ENCODE results near the gene RANBP3.

Gene RANBP3

DNA sequence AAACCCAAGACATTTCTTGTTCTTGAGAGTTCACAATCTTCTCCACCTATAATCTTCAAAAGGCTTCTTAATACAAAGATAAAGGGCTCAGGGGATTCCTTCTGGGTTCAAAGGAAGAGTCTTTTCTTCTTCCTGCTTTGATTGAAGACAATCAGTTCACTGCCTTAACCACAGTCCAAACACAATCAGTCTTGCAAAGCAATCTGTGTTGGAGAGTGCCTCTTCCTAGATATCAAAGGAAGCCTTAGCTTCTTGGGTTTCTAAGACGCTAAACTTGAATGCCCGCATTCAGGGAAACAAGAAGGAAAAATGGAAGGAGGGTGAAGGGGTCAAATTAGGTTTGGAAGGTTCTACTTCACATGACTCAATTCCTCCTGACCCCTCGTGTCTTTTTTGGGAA is 27.2 kb downstream of the RANBP3 start:
- DNase-seq (ENCODE audit: low spot score), result no peak

DNA sequence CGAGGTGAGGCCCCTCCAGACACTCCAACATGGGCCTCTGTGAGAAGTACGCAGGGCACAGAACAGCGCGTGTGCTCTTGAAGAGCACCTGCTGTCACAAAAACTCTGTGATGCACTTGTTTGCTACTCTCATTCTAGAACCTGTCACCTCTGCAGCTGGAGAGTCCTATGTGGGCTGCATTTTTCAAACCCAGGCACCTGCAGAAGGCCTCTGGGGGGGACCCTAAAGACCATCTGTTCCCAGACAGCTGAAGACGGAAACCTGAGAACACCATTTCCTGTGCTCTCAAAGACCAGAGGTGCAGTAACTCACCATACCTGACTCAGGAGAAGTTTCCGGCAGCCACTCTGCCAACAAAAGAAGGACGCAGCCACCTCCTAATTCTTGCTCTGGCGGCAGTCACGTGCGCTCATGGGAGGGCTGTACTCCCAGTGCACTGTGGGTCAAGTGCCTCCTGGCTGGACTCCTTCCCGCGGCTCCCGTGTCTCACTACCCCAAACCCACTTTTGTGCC is 28.1 kb downstream of the RANBP3 start:
- DNase-seq (ENCODE audit: low spot score), result peak; percentile 71

DNA sequence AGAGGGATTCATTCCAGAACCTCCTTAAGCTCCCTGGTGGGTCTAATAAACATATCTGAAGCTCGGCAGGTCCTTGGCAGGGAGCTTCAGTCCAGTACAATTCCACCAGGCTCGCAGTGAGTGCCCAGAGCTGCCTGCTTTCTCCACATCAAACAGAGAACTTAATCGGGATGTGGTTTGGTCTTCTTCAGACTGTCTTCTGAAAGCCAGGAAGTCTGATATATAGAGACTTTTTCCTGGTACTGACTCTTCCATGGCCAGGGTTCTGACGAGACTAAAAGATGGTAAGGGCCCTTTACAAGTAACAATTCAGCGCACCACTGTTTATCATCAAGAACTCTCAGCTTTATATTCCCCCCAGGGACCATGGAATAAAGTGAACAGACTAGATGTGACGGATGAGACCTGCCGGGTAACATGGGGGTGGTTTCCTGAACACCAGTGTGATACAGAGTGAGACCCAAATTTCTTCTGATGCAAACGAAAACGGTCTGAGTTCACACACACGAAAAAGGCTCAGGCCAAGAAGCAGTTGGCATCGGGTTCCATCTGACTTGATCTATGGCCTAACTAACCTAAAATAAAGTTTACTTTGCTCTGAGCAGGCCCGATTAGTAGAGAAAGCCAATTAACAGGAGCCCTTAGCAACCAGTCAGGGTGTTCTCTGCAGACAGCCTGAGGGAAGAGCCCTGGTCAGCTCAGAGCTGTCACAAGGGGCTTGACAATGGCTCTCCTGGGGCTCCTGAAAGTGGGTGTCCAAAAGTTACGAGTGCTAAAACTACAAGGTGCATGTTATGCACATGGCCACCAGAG is 29.0 kb downstream of the RANBP3 start:
- no peak for DNase-seq (ENCODE audit: low spot score)

DNA sequence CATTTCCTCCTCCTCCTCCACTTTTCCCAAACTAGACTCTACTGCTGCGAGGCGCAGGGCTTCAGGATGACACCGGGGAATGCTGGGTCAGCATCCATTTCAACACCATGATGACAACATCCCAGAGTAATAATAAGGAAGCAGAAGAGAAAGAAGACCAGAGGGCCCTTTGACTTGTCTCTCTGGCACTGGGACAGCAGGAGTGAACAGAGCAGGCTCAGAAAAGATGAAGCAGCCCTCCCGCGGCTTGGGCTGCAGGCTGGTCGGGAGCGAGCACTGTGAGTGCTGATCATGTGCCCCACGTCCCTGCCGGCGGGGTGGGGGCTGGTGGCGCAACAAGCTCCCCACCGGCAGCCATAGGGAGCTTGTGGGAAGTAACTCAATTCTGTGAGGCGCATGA is 30.5 kb downstream of the RANBP3 start:
- no peak for DNase-seq (ENCODE audit: low spot score)

DNA sequence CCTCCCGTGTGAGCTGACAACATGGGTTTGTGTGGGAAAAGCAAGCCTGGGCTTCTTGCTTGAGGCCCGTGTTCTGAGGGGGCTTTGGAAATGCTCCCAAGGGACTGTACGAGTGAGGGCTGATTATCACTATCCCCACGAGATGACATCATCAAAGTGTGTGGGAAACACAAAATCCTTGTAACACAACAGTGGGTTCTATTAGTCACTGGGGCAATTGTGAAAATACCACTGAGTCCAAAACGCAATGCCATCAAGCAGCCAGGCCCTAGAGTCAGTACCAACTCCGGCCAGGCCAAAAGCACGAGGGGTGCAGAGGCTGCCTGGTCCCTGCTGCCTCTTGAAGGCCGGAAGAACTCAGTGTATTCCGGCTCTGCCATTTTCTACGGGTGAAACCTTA is 34.3 kb downstream of the RANBP3 start:
- no peak for DNase-seq (ENCODE audit: low spot score)

DNA sequence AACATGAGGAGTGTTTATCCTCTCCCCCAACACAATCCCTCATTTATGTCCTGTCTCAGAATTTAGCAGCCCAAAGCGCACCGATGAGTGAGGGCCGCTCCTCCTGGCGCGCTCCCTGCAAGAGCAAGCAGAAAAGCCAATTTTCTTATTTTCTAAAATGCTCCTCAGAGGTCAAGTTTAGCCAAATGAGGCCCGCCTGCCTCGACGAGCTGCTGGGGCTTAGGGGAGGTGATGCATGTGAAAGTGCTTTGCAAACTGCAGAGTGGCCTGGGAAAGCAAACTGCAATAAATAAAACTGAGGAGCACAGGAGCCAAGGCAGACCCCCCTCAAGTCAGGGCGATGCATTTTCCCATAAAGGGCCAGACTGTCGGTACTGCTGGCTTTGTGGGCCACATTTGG is 34.9 kb downstream of the RANBP3 start:
- DNase-seq (ENCODE audit: low spot score), result no peak

DNA sequence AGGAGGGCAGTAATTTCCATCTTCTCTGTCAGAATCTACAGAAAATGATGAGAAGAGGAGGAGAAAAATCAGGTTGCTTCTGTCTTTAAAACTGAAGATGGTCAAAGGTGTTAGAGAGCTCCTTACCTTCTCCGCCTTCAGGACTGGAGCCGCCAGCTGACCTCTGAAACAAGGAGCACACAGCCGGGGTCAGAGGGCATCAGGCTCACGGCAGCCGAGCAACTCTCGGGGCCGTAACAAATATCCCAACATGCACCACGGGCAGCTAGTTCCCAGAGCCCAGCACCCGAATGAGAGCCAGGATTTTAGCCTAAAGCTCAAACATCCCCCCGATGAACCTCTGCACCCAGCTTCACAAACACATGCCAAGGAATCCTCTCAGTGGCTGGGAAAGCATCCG is 36.3 kb downstream of the RANBP3 start:
- no peak for DNase-seq (ENCODE audit: low spot score)

DNA sequence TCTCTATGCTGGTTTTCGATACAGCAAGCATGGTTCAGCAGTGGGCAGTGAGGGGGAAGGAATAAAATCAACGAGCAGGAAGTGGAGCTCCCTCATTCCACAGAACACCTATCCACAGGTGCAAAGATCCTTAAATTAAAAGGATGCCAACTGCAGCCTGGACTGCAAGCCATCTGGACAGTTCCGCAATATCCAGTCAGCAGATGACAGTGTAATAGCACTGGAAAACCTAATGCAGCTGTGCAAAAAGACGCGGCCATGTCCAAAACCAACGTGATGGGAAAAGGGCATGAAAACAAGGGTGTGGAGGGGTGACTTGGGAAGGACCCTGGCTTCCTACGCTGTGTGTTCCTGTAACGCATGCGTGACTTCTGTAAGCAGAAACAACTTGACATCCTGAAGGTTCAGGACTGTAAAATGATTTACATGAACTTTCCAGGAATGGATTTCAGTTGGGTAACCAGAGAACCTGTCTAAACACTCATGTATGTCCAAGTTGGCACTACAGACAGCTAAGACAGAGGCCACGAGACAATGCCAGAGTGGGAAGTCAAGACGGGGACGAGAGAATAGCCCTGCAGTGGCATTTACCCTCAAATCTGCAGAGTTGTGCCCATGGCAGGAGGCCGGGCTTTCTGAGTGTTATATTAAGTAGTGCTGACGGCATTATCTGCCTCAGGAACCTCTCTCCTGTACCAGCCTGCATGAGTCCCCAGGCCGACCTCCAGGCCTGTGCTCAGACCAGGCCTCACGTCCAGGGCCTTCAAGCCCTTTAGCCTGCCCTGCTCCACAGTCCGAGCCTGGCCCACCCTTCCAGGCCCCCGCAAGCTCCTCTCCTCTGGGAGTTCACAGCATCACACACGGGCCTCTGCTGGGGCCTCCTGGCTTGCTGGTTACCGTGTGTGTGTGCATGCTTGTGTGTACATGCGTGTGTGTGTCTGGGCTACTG is 37.4 kb downstream of the RANBP3 start:
- no peak for DNase-seq (ENCODE audit: low spot score)

DNA sequence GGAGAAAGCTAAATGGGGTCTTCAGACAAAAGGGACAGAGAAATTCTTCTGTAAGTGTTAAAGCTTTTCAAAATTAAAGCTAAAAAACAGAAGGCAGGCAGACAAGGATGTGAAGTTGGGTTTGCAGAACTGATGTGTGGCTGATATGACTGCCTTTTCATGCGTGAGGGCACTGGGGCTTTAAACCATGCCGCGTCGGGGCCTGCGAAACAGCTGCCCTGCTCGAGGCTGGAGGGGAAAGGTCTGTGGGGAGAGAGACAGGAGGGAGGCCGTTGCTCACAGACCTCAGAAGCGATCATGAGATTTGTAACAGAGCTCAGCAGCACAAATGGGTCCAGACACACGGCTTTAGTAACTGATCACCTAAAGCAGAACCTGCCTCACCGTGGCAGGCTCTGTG is 40.4 kb downstream of the RANBP3 start:
- DNase-seq (ENCODE audit: low spot score), result no peak

DNA sequence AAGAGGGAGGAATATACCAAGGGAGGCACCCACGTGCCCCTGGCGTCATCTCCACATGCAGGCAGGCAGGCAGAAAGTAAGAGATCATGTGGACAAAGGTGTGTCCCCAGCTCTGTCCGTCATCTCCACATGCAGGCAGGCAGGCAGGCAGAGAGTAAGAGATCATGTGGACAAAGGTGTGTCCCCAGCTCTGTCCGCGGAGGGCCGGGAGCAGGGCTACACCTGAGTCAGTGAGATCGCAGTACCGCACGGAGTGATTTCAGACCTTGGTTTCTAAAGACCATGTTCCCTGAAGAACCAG is 41.7 kb downstream of the RANBP3 start:
- DNase-seq (ENCODE audit: low spot score), result no peak

DNA sequence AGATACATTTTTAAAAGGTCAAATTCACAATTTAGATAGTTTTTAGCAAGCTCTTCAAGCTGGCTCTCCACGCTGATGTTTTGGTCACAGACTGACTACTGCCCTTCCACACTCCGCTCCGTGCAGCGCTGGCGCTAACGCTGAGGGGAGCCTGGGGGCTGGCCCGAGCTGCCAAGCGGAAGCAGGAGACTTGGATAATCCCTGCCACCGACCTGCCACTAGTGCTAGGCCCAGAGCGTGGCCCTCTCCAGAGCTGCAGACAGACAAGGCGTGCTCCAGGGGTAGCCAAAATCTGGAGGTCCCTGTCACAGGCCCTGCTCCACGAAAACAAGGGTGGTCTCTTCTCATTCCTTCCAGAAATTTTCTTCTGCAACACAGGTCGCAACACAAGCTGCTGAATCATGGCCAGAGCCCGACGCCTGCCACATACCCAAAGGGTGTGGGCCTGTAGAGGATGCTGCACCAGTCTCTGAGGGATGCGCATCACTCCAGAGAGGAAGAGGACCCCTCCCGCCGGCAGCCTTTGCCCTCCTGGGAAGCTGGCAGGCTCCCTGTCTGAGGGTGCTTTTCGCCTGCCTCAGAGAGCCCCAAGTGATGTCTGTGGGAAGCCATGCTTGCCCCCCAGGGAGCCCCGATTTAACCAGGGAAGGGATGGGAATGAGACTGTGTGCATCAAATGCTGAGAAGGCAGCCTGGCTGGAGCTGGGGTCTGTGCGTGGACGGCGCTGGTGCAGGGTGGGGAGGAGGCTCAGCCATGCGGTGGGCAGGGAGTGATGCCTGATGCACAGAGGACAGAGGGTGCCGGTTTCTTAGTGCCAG is 42.3 kb downstream of the RANBP3 start:
- no peak for DNase-seq (ENCODE audit: low spot score)

DNA sequence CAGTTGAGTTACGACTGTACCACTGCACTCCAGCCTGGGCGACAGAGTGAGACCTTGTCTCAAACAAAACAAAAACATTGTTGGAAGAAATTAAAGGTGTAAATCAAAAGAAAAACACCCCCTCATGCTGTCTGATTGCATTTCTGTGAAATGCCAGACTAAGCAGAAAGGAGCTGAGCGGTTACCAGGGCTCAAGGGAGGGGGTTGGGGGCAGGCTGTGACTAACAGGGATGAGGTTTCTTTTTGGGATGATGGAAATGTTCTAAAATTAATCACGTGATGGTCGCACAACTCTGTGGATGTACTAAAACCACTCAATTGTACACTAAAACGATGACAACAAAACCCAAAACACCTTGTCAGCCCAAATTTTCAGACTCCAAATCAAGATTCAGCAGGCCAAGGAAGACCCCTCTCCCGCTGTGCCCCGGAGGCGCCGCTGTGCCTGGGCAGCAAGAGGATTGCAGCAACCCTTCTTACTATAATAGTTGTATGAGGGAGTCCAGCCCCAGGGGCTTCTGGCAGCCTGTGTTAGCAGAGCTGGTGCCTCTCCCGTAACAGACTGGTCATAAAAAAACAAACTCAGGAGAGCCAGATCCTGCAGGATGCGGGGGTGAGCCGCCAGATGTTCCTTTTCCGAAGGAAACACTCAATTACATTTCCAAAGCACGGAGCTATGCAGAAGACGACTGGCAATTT is 43.0 kb downstream of the RANBP3 start:
- no peak for DNase-seq (ENCODE audit: low spot score)

DNA sequence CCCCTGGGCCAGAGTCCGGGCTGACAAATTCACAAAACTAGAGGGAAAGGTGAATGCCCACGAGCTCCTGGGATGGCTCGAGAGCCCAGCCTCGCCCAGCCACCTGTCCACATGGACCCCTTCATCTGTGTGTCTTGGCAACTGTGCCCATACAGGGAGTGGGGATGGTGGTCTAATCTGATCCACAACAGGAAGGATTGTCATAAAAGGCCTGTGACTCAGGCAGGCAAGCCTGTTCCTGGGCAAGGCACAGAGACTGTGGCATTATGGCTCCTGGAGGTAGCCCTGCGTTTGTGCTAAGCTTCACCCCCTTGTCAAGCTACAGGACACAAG is 43.9 kb downstream of the RANBP3 start:
- no peak for DNase-seq (ENCODE audit: low spot score)

DNA sequence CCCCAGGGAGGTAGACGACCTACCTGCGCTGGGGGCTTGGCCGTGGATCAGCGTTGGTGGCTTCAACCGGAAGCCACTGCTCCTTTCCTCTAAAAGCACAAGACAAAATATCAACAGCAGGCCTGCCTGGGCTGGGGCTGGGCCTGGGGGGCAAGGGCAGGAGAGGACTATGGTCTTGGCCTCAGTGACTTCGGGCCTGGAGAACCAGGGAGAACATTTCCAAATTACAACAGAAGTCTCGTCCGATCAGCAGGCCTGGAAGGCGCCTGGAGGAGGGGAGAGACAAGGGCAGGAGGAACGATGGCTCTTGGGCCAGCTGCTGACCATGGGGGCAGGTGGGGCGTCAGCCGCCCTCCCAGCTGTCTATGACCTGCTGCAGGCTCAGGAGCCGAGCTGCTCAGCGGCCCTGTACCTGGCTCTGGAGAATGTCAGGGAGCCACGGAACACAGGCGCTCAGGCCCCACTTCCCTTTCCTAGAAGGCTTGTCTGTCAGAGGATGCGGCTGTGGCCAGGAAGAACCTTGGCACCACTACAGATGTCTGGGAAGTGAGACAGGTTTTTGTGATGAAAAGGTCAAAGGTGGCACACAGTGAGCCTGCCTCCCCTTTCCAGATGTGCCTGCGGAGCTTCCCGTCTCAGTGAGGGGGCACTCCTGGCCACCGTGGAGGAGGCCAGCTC is 44.4 kb downstream of the RANBP3 start:
- no peak for DNase-seq (ENCODE audit: low spot score)

DNA sequence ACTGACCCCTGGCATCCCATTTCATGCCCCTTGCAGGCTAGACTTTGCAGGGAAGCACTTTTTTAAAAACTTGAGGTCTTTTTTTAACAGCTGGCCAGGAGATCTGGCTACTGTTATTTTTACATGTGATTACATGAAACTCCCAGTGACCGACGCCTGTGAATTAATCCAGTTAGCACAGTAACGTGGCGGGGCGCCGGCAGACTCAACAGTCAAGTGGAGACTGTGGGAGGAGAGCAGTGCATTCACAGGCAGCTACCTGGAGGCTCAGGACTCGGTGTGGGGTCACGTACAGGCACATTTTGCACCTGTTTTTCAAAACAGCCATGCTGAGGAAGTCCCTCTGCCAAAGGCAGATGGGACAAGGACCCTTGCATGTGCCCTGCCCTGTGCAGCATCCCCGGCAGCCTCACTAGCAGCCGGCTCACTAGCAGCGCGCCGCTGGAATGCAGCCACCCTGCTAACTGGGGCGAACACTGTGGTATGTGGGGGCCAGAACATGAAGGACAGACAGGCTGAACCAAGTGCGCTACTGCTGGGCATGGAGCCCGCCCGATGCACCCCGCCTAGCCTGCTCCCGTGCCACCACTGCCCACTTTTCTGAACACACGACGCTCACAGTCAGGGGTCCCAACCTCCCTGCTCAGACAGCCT is 45.2 kb downstream of the RANBP3 start:
- no peak for DNase-seq (ENCODE audit: low spot score)

DNA sequence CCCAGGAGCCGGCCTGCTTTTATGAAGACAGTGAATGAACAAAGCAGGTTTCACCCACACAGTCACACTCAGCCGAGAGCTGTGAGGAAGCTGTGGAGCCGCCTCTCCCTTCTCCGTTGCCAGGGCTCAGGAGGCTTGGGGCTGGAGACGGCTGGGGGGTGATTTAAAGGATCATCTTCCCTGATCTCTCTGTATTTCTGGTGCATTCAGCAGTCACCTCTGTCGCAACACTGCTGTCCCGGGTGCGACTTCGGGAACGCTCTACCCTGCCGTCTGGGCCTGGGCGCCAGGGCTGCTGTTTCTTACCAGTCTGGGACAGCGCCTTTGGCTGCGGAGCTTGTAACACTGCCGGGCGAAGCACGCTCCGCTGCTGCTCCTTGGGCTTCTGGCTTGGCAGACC is 45.8 kb downstream of the RANBP3 start:
- no peak for DNase-seq (ENCODE audit: low spot score)

DNA sequence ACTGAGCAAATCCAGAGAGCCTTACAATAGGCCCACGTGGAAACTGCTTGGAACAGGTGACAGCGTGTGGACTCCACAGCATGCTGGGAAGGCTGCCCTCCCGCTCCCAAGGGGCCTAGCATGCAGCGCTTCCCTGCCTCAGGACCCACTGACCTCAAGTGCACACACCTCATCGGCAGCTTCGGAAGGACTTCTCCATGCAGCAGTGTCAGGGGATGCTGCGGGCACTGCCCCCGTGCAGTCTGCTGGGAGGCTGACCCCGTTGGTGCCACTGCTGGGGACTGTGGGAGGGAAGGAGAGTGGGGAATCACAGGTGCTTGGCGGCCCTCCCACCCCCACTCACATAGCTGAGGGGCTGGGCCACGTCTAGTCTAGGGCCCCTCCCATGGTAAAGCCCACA is 46.7 kb downstream of the RANBP3 start:
- DNase-seq (ENCODE audit: low spot score), result no peak

DNA sequence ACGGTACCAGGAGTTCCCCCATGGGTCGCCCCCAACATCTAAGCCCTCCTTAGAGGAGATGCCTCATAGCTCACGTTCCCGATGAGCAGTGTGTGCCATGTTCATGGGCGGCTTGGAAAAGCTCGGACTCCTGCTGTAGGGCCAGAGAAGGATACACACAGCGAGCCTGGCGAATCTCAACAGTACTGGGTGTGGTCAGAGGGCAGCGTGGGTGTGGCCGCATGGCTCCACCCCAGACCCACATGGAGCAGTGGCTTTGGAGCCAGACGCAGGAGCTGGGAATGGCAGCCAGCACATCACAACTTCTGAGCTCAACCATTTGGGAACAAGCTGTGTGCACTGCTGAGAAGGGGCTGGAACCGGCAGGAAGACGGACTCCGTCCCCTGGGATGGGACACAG is 48.3 kb downstream of the RANBP3 start:
- DNase-seq (ENCODE audit: low spot score), result no peak

DNA sequence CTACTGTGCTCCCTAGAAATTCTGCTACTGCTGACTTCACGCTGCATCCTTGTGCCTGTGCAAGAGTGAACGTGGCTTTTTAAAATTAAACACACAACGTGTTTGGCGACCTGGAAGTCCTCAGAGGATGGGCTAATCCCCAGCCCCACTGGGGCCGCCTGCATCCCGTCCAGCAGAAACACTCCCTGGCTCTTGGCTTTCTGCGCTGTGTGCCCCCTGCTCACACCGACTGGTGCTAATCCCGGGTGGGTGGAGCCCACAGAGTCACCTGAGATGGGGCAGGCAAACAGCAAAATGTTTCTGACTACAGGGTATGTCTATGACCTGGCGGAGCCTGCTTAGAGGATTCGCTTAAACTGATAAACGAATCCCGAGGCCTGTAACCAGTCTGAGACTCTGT is 48.8 kb downstream of the RANBP3 start:
- DNase-seq (ENCODE audit: low spot score), result no peak

DNA sequence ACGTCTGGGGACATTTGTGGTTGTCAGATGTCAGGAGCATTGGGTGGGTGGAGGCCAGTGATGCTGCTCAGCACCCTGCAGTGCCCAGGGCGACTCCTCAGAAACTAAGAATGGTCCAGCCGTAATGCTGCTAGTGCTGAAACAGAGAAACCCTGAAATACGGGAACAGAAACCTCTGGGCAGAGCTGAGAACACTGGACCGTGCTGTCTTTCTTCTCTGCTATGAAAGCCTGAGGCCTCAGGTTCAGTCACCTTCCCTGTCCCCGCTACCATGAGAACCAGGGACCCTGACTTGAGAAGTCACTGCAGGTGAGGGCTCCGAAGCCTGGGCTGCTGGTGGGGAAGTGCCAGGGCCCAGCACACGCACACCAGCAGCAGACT is 50.5 kb downstream of the RANBP3 start:
- DNase-seq (ENCODE audit: low spot score), result peak; percentile 23

Data from NAMALWA (cell line).